HL-60/S4 (cell line): Measurements from ENCODE around the gene AK5.
"Not testable (repeated sequence)": the region's sequence is repeated elsewhere in the genome, so short reads cannot be mapped to it uniquely, and the experiment has no call there.

Experiments
- in situ Hi-C: fragments of 300-500 bp; cut with MboI; formaldehyde crosslinking; loops from 2 replicates; pipeline ENCODE4 v1.14.3; 2022; ENCODE audit warnings: low sequenced_read_pairs

Gene AK5

DNA sequence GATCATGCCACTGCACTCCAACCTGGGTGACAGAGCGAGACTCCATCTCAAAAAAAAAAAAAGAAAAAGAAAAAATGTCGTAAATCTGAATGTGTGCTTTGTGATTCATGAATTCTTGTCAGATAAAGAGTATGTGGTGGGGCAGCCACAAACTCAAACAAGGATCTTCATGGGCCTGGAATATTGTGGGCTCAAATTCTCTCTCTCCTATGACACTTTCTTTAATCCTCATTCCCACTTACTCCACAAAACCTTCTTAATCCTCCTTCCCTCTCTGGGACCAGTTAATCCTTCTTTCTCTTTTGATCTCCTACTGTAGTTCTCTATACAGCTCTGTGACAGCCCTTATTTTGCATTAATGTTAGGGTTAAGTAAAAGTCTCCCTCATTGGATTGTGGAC lies 112.3 kb downstream of the AK5 start:
- in situ Hi-C loops = no loop called here

DNA sequence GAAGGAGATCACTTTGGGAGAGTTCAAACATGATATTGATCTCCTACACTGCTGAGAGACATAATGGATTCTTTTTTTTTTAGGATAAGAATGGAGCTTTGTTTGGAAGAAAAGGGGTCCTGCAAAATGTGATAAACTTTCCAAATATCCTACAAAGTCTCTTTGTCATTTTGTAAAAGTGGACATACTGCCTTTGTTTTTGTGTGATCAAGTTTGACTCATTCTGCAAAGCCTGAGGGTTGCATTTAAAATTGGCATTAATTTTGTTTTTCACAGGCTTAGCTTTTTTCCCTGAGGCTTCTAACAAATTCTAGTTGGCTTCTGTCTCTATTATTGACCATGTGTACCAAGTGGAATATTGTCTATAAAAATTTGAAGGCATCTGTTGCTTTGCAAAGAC lies 113.2 kb downstream of the AK5 start:
- in situ Hi-C loops = no loop called here

- in situ Hi-C loops = no loop called here
Measured at GRCh38 chr1:77398152-77398551, 116.3 kb downstream of the AK5 start.

DNA sequence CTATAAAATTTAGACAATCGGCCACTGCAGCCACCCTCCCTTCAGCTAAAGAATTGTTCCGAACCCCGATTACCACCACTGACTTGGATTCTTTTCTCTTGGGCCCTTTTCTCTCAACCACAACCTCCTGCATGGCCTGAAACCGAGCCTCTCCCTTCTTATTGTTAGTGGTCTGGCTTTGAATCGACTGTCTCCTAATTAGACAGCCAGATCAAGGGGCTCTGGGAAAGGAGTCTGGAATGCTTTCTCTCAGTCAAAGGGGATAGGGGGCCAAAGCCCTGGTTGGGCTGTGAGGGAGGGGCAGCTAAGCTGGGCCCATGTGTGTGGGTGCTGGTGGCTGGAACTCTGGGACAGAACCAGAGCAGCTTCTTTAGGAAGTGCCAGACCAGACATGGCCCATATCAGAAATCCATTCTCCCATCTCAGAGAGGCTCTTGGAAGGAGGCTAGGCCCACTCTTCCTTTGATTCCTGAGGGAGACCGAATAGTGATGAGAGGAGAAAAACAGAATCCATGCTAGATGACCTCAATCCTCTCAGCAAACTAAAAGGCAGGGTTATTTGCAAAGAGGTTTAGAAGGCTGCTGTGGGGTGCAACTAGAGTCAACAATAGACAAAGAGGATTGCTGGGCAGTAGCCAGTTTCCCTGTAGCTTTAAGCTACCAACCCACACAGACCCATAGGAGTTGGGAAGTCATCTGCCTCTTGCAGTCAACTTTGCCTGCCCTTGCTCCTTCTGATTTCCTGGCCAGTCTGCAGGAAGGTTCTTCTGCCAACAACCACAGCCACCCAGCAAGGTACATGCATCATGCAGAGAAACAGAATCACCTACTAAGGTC lies 117.6 kb downstream of the AK5 start:
- in situ Hi-C loops = no loop called here

DNA sequence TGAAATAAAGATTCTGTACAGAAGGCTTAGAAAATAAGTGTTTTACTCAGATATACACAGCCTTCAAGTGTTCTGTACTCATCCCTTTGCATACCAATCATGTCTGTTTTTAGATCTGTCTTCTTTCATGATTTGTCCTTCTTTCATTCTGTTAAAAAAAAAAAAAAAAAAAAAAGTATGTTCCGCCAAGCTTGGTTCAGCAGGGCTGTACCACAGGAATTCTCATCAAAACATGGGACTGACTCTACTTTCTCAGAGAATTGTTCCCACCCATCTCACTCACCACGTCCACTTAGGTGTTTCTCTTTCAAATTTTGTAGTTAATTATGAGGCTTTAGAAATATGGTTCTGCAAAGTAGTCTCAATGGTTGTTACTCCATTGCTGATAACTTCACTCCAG lies 119.0 kb downstream of the AK5 start:
- in situ Hi-C loops = no loop called here

DNA sequence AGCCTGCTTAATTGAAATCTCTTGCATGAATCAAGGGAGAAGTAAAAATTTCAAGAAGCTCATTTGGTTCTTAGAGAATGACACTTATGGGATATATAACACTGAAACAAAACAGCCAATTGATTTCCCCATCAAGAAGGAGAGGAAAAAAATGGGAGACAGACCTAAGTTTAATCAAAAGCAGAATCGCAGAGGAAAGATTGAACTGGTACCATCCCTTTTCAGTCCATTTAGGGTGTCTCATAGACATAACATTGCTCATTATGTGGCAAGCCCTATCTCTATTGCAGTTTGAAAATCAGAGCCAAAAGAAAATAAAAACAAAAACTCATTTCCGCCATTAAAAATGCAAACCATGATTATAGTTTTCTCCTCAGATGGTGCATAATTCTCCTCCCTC lies 119.6 kb downstream of the AK5 start:
- in situ Hi-C loops = no loop called here

- in situ Hi-C loops = no loop called here
Measured at GRCh38 chr1:77405186-77405585, 123.4 kb downstream of the AK5 start.

GRCh38 chr1:77406661-77407060 lies 124.8 kb downstream of the AK5 start:
- in situ Hi-C loops = no loop called here

DNA sequence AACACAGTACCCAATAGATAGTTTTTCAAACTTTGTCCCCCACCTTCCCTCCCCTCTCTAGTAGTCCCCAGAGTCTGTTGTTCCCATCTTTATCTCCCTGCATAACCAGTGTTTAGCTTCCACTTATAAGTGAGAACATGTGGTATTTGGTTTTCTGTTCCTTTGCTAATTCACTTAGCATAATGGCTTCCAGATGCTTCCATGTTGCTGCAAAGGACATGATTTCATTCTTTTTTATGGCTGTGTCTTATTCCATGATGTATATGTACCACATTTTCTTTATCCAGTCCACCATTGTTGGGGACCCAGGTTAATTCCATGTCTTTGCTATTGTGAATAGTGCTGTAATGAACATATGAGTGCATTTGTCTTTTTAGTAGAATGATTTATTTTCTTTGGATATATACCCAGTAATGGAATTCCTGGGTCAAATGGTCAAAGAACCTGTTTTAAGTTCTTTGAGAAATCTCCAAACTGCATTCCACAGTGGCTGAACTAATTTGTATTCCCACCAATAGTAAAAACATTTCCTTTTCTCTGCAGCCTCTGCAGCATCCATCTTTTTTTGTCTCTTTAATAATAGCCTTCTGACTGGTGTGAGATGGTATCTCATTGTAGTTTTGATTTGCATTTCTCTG lies 126.0 kb downstream of the AK5 start:
- in situ Hi-C loops = no loop called here

- in situ Hi-C loops = not testable (repeated sequence)
Measured at GRCh38 chr1:77408933-77409332, 127.1 kb downstream of the AK5 start.

DNA sequence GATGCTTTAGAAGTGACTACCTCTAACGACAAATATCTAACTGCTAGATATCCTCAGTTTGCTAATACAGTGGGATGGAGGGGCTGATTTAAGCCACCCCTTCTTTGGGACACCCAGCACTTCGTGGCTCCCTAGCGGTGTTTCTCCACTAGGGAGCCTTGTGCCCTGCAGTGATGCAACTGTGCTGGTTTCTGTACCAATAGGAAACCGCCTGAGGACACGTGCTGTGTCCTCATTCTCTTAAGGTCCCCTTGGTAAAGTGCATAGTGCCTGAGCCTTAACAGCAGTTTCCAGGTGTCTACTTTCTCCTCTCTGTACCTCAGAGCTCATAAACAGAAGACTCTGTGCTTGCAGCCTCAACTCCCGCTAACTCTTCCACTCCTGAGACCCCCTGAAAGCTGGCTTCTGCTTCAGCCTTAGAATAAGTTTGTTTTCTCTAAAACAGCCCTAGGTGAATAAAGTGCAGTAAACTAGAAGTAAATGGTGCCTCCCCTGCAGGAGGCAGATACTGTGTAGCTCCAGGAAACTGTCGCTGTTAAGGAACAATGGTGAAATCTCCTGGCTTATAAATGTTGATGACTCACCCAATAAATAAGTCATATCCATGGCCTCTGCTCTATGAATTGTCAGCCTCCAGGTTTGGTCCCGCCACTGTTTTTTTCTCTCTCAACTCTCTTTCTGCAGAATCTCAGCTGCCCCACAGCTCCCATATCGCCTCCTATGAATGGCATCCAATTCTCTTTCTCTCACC lies 130.4 kb downstream of the AK5 start:
- in situ Hi-C loops = no loop called here

DNA sequence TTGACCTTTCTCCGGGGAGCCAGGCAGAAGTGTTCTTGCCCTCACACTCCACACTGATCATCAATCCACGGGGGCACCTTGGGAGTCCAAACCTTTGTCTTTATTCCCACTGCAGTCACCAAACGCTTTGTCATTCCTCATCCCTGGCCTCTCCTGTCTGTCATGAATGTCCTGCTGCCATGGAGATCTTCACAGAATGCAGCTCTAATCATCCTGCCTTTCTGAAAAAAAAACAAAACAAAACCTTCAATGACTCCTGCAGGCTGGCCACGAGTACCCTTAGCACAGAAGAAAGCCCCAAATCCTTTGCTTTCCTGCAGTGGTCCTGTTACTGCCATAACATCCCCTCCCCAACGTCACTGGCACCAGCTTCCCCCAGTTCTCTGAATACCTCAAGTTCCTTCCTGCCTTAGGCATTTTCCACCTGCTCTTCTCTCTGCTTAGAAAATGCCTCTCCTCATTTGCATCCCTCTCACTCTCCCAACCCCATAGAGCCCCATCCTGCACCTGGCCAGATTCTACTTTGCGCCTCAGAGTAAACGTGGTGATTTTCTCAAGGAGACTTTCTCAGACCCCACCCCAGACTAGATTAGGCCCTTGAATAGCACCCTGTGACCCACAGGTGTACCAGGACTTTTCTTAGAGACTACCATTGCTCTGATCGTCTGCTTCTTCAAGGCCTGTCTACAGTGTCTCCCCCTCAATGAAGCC lies 131.2 kb downstream of the AK5 start:
- in situ Hi-C loops = no loop called here

DNA sequence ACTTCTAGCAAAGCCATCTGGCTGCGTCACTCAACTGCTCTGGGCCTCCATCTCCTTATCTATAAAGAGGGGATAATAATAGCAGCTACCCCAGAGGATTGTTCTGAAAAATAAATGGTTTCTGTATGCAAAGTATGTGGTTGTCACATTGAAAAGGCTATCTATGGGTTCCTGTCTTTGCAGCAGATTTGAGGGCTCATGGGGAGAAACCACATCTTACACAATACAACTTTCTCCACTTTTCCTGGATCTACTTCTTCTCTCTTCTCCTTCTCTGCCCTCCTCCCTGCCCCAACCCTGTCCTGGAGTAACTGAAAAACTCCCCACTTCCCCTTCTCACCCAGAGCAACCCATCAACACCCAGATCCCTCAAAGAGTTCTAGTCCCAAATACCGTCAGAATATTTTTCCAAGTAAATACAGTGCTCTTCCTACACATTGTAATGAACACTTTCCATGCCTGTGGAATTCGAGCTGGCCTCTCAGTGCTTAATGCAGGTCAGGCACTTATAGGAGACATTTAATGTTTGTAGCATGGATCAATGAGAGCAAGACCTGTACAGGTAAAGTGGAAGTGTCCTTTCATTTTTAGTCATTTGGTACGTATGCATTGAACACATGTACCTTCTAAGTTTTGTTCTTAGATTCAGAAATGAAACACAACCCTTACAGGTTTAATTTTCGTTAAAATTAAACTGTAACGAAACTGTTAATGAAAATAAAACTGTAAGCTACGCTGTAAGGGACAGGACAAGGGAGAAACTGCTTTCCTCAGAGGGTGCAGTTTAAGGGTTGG lies 131.9 kb downstream of the AK5 start:
- in situ Hi-C loops = no loop called here

GRCh38 chr1:77415579-77415978 lies 133.8 kb downstream of the AK5 start:
- in situ Hi-C loops = no loop called here

DNA sequence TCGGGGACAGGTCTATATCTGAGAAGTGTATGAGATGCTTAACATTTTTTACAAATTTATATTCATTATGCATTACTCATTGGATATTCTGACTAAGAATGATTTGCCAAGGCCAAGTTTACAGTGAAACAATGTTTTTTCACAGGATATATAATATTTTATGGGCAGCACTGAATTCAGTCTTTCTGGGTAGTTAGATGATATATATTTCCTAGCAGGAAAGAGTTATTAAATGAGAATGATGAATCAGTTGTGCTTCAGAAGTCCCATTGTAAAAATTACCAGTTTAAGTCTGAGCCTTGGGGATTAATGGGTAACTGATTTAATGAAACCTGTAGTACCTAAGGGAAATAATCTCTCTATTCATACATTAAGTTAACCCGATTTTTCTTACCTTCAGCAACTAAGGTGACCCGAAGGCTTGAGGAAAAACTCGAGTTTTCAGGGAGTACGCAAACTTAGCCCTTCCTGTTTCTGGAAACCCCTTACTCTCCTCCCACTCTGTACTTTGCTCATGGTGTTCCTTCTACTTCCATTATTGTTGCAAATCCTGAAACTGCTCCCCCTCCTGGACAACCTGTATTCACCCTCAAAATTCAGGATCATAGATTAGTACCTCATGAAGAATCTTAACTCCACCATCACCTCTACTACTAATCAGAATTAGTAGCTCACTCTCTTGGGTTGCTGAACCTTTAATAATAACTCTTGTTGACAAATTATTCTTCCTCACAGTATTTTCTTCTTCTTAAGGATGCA lies 135.1 kb downstream of the AK5 start:
- in situ Hi-C loops = no loop called here

- in situ Hi-C loops = not testable (repeated sequence)
Measured at GRCh38 chr1:77418055-77418454, 136.2 kb downstream of the AK5 start.

- in situ Hi-C loops = no loop called here
Measured at GRCh38 chr1:77421504-77422233, 139.8 kb downstream of the AK5 start.

GRCh38 chr1:77424236-77424635 lies 142.4 kb downstream of the AK5 start:
- in situ Hi-C loops = no loop called here

DNA sequence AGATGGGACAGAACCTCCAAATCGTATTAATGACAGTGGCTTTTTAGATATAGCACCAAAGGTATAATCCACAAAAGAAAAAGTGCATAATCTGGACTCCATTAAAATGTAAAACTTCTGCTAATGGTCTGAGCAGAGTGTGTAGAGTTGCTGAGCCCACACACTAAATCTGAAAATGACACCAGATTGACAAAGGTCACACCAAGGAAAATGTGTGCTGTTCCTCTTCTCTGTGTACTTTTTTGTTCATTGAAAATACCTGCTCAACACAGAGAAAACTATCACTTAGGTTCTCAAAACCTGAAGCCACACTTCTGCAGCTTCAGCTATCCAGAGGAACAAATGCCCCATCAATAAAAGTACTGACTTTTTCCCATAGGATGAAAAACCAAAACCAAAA lies 146.2 kb downstream of the AK5 start:
- in situ Hi-C loops = no loop called here
